G401 (cell line): ENCODE measurements around the gene PLCB1. TPM values are rescaled to one million over a fixed set of nuclear protein-coding genes. Genes with fewer than 3 reads are reported as not detected.
"Not testable (repeated sequence)": the region's sequence is repeated elsewhere in the genome, so short reads cannot be mapped to it uniquely, and the experiment has no call there.

ENCODE experiments used
- DNase-seq: peaks from one replicate; pipeline ENCODE4 v3.0.0-alpha.2; 2015; ENCODE audit warnings: low spot score
- in situ Hi-C: cut with HindIII; loops from 2 replicates; pipeline ENCODE4 v1.10.0; 2016; ENCODE audit warnings: low sequenced_read_pairs, mixed read lengths
- total RNA-seq: library from RNA; depleted of rRNA; stranded (reverse); fragments of >200 nt; shearing (Covaris generic); gene quantifications from 2 replicates; pipeline ENCODE4 v1.2.3, GENCODE V29; 2014; rRNA removed

Gene PLCB1
- total RNA-seq = not detected in 2 replicates

GRCh38 chr20:8131598-8132483 lies at the start of gene PLCB1:
Gene PLCB1, plus strand, starts transcription at chr20:8132266. Its CDS starts 386 bp downstream, at chr20:8132652.
- in situ Hi-C loops = no loop called here
- DNase-seq = peak; percentile 85

DNA sequence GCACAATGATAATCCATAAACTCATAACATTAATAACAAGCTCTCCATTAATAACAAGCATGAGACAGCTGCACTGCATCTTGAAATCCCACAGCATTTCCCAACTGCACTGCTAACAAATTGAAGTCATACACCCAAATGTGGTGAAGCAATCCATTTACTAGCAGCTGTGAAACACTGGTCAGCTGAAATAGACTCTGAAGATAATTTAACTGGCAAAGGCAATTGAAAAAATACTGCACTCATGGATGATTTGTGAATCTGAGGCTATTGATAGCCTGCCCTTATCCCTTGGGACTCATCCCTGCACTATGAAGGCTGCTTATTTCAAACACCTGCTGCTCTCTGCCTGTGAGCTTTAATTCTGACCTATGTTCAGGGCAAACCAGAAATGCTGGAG lies 49.1 kb upstream of the PLCB1 start:
- in situ Hi-C loops = no loop called here
- DNase-seq = no peak

DNA sequence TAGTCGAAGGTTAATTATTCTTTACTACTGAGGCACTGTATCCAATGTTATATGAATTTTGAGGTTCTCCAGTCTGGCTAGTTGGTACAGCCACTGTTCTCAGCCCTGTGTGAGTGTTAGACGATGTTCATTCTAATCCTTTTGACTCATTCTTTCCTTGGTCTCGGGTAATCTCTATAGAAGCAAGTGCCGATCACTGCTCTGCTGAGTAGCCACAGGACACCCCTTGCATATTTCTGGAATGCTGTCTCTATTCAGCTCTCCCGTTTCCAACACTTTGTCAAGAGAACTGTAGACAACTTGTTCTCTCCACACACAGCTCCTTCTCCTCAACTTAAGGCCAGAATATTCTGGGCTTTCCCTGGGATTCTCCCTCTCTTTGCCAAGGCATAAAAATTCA lies 42.4 kb upstream of the PLCB1 start:
- in situ Hi-C loops = no loop called here
- DNase-seq = no peak

DNA sequence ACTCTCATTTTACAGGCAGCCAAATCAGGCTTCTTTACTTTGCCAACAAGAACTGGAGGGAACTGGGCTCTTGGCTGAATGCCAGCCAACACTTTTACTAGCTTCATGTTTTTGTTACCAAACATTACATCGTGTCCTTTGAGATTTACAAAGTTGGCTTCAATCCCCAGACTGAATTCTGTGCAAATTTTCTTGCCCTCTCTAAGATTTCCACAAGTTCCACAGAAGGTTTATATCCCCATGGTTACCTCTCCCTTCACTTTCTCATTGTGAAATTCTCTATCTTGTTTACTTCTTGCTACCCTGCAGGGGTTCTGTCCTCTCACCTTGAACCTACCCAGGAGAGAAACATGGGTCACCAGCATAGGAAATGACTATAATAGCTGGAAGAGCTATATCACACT lies 37.6 kb upstream of the PLCB1 start:
- in situ Hi-C loops = no loop called here
- peak; percentile 30 for DNase-seq

- in situ Hi-C loops = no loop called here
- no peak for DNase-seq
Observed at GRCh38 chr20:8094850-8095249, 37.2 kb upstream of the PLCB1 start.

- DNase-seq = no peak
- in situ Hi-C loops = no loop called here
Observed at GRCh38 chr20:8095648-8096572, 36.2 kb upstream of the PLCB1 start.

DNA sequence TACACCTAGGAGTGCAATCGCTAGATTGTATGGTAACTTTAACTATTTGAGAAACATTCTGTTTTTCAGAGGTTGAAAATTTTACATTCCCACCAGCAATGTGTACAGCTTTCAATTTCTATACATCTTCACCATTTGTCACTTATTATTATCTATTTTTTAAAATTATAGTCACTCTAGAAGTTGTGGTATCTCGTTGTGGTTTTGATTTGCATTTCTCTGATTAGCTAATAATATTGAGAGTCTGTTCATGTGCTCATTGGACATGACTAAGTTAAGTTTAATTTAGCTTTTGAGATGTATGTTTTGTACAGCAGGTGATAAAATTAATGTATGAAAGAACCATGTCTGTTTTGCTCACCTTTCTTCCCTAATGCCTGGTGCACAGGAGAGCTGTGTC lies 34.8 kb upstream of the PLCB1 start:
- no peak for DNase-seq
- in situ Hi-C loops = no loop called here

DNA sequence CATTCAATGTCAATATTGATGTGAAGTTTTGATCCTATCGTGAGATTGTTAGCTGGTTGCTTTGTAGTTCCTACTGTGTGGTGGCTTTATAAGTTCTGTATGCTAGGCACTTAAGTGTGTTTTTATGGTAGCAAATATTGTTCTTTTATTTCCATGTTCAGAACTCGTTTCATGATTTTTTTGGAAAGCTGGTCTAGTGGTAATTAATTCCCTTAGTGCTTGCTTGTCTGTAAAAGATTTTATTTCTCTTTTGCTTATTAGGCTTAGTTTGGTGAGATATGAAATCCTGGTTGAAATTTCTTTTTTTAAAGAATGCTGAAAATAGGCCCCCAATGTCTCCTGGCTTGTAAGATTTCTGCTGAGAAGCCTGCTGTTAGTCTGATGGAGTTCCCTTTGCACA lies 27.8 kb upstream of the PLCB1 start:
- no peak for DNase-seq
- in situ Hi-C loops = no loop called here

GRCh38 chr20:8114612-8115011 lies 17.5 kb upstream of the PLCB1 start:
- DNase-seq, in situ Hi-C loops: not testable (repeated sequence)

- in situ Hi-C loops = no loop called here
- no peak for DNase-seq
Observed at GRCh38 chr20:8115436-8115835, 16.6 kb upstream of the PLCB1 start.

DNA sequence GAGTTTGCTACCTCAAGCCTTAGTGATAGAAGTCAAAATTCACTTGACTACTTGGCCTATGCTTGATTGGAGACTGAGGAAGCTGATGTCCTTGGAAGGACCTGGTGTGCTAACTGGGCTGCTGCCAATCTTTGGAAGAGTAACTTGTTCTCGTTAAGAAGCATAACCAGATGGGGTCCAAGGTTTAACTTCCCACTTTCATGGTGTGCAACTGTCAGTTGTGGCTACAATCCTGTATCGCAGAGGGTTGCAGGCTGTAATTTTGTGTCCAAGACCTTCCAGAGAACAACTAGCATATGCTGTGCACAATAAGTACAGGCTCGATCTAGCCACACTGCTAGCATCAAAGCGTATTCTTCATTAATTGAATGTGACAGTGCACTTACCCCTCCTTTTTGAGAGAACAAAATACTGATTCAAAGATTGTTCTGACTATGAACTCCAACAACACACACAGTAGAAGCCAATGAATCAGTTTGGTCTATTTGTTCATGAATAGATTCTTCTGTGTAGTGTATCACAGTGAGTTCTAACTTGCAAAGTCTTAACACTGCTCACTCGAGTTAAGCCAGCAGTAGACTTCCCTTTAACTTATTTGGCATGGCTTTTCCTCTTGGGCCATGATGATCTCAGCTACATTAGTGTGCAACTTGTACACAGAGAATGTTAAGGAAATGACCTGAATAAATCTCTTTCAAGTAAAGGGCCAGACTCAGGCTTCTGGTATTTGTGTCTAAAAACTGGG lies 15.8 kb upstream of the PLCB1 start:
- no peak for DNase-seq
- in situ Hi-C loops = no loop called here

GRCh38 chr20:8117636-8118035 lies 14.4 kb upstream of the PLCB1 start:
- in situ Hi-C loops = no loop called here

DNA sequence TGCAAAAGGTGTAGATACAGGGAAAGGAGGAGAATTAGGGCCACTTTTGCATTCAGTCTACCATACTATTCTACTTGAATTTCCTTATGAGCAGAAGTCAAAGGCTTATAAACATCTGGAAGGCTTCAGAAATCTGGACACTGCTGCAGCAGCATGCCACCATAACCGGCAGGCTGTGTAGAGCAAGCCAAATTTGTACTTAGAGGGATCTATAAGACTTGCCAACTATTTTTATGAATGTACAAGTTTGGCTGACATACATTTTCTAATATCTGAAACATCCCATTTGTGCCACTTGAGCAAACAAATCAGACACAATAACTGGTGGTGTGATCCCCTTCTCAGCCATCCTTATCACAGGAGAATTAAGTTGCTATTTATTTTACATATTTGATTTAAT lies 14.0 kb upstream of the PLCB1 start:
- in situ Hi-C loops = no loop called here
- no peak for DNase-seq

More at GRCh38 chr20:8117636-8118035, 14.4 kb upstream of the PLCB1 start:
- DNase-seq = no peak

DNA sequence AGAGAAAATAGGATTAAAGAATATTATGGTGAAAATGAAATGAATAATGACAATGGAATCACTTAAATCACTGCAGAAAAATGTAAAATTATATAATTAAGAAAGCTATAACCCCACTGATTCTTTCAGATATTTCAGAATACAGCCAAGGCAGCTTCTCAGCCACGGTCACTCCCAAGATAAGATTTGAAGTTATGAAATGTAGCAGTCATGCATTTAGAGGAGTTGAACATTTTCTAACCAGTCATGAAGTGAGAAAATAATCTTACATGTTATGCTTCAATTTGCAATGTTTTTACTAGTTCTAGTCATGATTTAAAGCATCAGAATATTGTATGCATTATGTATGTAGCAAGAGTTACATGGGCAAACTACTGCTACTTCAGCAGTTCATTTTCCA lies 13.3 kb upstream of the PLCB1 start:
- DNase-seq = no peak
- in situ Hi-C loops = no loop called here

GRCh38 chr20:8121666-8122065 lies 10.4 kb upstream of the PLCB1 start:
- DNase-seq = no peak
- in situ Hi-C loops = no loop called here

- DNase-seq = no peak
- in situ Hi-C loops = no loop called here
Observed at GRCh38 chr20:8124639-8125038, 7.4 kb upstream of the PLCB1 start.

DNA sequence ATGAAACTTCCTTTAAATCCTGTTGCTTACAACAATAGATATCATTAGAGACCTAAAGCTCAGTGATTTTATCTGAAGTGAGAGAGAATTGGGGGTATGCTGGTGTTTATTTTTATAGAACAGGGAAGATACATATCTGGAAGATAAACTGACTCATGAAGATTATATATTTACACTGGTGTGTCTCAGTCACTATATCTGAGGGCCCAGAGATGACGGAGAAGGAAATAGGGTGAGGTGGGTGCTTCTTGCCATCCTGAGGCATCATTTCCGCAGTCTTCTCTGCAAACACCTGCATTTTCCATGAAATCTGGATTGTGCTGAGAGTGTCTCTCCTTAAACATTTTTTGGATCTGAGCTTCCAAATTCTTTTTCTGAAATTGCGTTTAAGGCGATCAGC lies 5.9 kb upstream of the PLCB1 start:
- no peak for DNase-seq
- in situ Hi-C loops = no loop called here

- in situ Hi-C loops = no loop called here
Observed at GRCh38 chr20:8126841-8127378, 5.2 kb upstream of the PLCB1 start.

DNA sequence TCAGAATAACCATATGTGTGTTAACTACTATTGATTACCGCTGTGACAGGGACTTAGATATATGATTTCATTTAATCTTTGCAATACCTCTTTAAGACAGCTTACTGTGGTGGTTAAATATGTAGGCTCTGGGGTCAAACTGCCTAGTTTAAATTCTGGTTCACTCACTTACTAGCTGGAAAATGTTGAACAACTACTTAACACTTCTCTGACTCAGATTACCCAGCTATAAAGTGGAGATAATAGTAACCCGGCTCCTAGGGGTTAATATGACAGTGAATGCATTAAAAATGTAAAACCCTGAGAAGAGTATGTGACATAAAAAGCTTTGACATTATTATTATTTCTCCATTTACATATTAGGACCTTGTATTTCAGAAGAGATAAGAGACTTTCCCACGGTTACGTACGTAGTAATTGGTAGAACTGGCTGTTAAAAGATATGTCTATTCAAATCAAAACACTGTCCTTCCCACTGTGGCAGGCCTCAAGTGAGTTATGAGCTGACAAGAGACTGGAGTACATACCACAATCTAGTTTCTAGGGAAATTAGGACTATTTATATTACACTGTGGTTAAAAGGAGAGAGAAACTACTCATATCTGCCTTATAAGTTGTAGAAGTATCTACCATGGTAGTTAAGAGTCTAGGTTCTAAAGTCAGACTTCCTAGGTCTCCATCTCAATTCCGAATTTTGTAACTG lies 4.4 kb upstream of the PLCB1 start:
- in situ Hi-C loops = no loop called here
- no peak for DNase-seq

More at GRCh38 chr20:8126841-8127378, 5.2 kb upstream of the PLCB1 start:
- DNase-seq = no peak
